IPS DF 6.9 (cell line): ENCODE data around the gene RFLNA.
A peak's percentile ranks its signal among the peaks of the same experiment; 100 is the strongest.

Experiments used
- DNase-seq: peaks from one replicate; pipeline ENCODE4 v3.0.0-alpha.2; 2013; ENCODE audit warnings: low read depth, low spot score
- H3K27ac ChIP-seq: one replicate; pipeline ENCODE4 v1.5.1; 2013; ENCODE audit warnings: low read length, control low read depth
- H3K27me3 ChIP-seq: 2 replicates; pipeline ENCODE4 v1.6.1; 2013; ENCODE audit warnings: mild to moderate bottlenecking, low read length; ENCODE audit not compliant: control insufficient read depth, insufficient read depth
- H3K36me3 ChIP-seq: 2 replicates; pipeline ENCODE4 v1.6.1; 2013; ENCODE audit warnings: low read length; ENCODE audit not compliant: control insufficient read depth, insufficient read depth
- H3K4me1 ChIP-seq: 2 replicates; pipeline ENCODE4 v1.6.1; 2013; ENCODE audit warnings: low read length; ENCODE audit not compliant: control insufficient read depth, insufficient read depth
- H3K4me3 ChIP-seq: 2 replicates; pipeline ENCODE4 v1.5.1; 2013; ENCODE audit warnings: mild to moderate bottlenecking, low read length
- H3K9me3 ChIP-seq: 2 replicates; pipeline ENCODE4 v1.6.1; 2013; ENCODE audit warnings: low read length, inconsistent platforms; ENCODE audit not compliant: control insufficient read depth, insufficient read depth
- WGBS: extraction: QIAGEN DNeasy Blood & Tissue Kit; methylation state at CpG from one replicate; pipeline ENCODE4 v1.1.7; 2013; ENCODE audit warnings: mixed read lengths, missing lambda C conversion rate; ENCODE audit not compliant: insufficient read length, insufficient coverage; 5-methylcytosine and 5-hydroxymethylcytosine counted together

Gene RFLNA

GRCh38 chr12:124282287-124282686, 12.6 kb upstream of the RFLNA start:
- Histone ChIP-seq H3K27ac (no peak overlapping the region), H3K4me1 (no peaks in the 10 kb centered on the region; the same call in 1 of the 2 replicates), H3K36me3 (no peaks in the 10 kb centered on the region), H3K9me3 (peaks cover 2% of the 10 kb centered on the region; the same call in 1 of the 2 replicates), H3K27me3 (no peaks in the 10 kb centered on the region), H3K4me3 (no peak overlapping the region)
- DNase-seq: no peak
- no CpG with 5 or more reads among the region's 5 CpGs for WGBS

- H3K4me3 ChIP-seq: no peak overlapping the region
- no peaks in the 10 kb centered on the region; the same call in 1 of the 2 replicates for H3K4me1 ChIP-seq
- H3K9me3 ChIP-seq: peaks cover 2% of the 10 kb centered on the region; the same call in 1 of the 2 replicates
- H3K36me3 ChIP-seq: no peaks in the 10 kb centered on the region
- no CpG with 5 or more reads among the region's 7 CpGs for WGBS
- no peak for DNase-seq
- no peaks in the 10 kb centered on the region for H3K27me3 ChIP-seq
- no peak overlapping the region for H3K27ac ChIP-seq
These were observed 11.6 kb upstream of the RFLNA start for GRCh38 chr12:124283326-124283725.

DNA sequence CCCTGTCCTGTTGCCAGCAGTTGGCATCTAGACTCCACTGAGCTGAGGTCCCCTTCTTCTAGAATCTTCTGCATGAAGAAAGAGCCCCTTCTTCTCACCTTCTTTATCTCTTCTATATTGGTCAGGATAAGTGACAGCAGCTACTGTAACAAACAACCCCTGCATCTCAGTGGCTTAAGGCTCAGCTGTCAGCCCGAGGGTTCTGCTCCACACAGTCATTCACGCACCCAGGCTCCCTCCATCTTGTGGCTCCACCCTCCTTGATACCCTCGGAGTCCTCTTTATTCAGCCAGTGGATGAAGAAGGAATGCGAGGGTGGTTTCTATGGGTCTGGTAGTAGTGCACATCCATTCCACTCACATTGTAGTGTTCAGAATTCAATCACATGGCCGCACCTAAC, 10.5 kb upstream of the RFLNA start:
- Histone ChIP-seq H3K9me3 (peaks cover 2% of the 10 kb centered on the region; the same call in 1 of the 2 replicates), H3K36me3 (no peaks in the 10 kb centered on the region), H3K4me1 (no peaks in the 10 kb centered on the region; the same call in 1 of the 2 replicates), H3K4me3 (no peak overlapping the region), H3K27ac (no peak overlapping the region), H3K27me3 (no peaks in the 10 kb centered on the region)
- DNase-seq: no peak
- WGBS: no CpG with 5 or more reads among the region's 5 CpGs

DNA sequence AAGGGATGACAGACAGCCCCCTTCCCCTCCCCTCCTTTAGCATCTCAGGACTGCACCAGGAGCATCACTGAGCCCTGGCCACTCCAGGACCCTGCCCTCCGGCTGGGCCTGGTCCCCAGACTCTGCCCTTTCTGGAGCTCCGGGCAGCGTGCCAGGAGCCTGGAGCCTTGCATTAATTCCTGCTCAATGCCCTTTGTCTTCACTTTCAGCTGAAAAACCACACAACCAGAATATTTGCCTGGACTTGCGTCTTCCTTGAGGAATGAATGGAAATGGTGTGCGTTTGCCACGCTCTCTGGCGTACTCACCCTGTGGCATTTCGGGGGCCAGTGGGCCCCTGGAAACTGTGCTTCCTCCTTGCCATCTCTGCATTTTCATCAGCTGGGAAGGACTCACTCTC, 8.5 kb upstream of the RFLNA start:
- Histone ChIP-seq H3K27me3 (no peaks in the 10 kb centered on the region), H3K27ac (no peak overlapping the region), H3K4me3 (no peak overlapping the region), H3K9me3 (peaks cover 2% of the 10 kb centered on the region; the same call in 1 of the 2 replicates), H3K4me1 (no peaks in the 10 kb centered on the region), H3K36me3 (no peaks in the 10 kb centered on the region)
- WGBS: no CpG with 5 or more reads among the region's 8 CpGs
- DNase-seq: no peak

GRCh38 chr12:124286971-124287370, 7.9 kb upstream of the RFLNA start:
- Histone ChIP-seq H3K9me3 (peaks cover 2% of the 10 kb centered on the region; the same call in 1 of the 2 replicates), H3K4me1 (no peaks in the 10 kb centered on the region), H3K36me3 (no peaks in the 10 kb centered on the region), H3K4me3 (no peak overlapping the region), H3K27me3 (no peaks in the 10 kb centered on the region), H3K27ac (no peak overlapping the region)
- no CpG with 5 or more reads among the region's 7 CpGs for WGBS
- DNase-seq: no peak

DNA sequence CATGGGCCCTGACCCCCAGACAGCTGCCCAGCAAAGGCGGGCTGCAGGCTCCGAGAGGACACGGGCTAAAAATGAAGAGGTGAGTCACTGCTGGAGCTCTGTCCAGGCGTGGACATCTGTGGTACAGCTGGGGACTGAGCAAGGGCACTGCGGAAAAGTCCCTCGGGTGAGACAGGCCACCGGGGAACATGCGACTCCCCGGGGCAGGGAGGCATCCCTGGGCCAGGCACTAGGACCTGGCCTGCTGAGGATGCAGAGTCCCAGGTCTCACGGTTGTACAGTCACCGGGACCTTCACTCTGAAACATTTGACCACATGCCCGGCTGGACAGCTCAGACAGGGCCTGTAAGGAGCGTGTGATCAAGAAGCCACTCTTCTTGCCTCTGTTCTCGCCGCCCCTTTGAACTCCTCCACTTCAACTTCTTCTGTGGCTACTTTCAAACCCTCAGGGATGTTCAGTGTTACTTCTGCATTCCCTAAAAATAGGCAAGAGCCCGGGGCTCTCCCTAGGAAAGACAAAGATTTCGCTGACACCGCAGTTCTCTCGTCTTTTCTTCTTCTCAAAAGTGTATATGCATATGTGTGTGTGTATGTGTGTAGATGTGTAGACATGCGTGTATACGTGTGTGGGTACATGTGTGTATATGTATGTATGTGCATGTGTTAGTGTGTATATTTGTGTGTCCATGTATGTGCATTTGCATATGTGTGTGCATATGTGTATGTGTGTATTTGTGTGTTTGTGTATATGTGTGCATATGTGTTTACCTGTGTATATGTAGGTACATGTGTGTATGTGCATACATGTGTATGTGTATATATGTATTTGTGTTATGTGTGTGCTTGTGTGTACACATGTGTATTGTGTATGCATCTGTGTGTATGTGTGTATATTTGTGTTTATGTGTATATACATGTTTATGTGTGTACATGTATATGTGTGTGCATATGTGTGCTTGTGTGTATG, 5.0 kb upstream of the RFLNA start:
- no peak for DNase-seq
- no peak overlapping the region for H3K27ac ChIP-seq
- no CpG with 5 or more reads among the region's 21 CpGs for WGBS
- H3K4me1 ChIP-seq: peaks cover 4% of the 10 kb centered on the region; the same call in 1 of the 2 replicates
- no peaks in the 10 kb centered on the region for H3K36me3 ChIP-seq
- no peak overlapping the region for H3K4me3 ChIP-seq
- H3K27me3 ChIP-seq: no peaks in the 10 kb centered on the region; the same call in 1 of the 2 replicates
- H3K9me3 ChIP-seq: no peaks in the 10 kb centered on the region

DNA sequence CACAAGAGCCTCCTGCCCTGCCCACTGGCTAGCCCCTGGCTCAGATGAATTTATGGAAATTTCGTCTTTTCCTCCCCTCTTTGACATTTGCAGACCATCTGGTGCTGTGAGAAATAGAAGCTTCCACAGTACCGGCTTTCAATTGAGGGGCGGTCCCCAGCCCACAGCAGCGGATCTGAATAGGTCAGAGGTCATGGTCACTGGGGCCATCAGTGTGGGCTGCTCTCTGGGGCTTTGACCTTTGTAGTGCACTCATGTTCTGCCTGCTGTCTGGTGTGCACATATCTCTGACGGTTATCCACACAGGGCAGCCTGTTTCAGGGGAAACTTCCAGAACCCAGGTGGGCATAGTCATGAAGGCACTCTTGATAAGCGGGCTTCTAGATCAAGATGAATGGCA, 2.5 kb upstream of the RFLNA start:
- Histone ChIP-seq H3K27me3 (no peaks in the 10 kb centered on the region; the same call in 1 of the 2 replicates), H3K4me1 (peaks cover 4% of the 10 kb centered on the region; the same call in 1 of the 2 replicates), H3K9me3 (no peaks in the 10 kb centered on the region), H3K27ac (no peak overlapping the region), H3K4me3 (no peak overlapping the region), H3K36me3 (no peaks in the 10 kb centered on the region)
- no peak for DNase-seq
- no CpG with 5 or more reads among the region's 6 CpGs for WGBS

DNA sequence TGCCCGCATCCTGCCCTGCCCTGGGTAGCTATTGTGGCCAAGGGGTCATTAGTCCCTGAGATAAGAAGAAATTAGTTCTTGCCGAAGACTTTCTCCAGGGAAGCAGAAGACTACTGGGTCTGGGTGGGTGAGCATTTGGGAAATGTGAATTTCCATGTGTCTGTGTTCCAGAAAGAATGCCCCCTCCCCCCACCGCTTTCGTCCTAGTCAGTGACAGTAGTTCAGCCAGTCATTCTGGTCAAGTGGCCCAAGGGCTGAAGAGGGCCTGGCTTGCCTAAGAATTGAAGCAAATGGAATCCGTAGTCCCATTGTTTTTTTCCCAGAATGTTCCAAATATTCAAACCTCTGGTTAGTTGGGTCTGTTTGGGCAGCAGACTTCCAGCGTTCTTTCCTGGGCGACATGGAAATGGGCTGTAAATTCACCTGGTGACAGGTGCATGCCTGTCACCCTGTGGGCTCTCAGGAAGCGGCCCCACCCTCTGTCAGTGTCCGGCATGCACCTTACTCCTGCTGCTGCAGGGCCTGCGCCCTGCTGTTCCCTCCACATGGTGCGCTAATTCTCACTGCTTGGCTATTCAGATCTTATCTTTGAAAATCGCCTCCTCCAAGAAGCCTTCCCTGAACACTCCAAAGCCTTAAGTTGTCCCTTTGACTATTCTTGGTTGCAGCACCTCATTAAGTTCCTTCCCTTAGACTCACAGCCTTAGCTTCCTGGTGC, 1.4 kb upstream of the RFLNA start:
- no peaks in the 10 kb centered on the region for H3K9me3 ChIP-seq
- no peaks in the 10 kb centered on the region; the same call in 1 of the 2 replicates for H3K27me3 ChIP-seq
- H3K4me3 ChIP-seq: no peak overlapping the region
- DNase-seq: no peak
- H3K27ac ChIP-seq: no peak overlapping the region
- H3K36me3 ChIP-seq: no peaks in the 10 kb centered on the region
- H3K4me1 ChIP-seq: peaks cover 4% of the 10 kb centered on the region; the same call in 1 of the 2 replicates
- WGBS: no CpG with 5 or more reads among the region's 12 CpGs

- H3K4me1 ChIP-seq: peaks cover 4% of the 10 kb centered on the region; the same call in 1 of the 2 replicates
- no CpG with 5 or more reads among the region's 42 CpGs for WGBS
- no peak overlapping the region for H3K27ac ChIP-seq
- H3K9me3 ChIP-seq: no peaks in the 10 kb centered on the region
- H3K36me3 ChIP-seq: no peaks in the 10 kb centered on the region
- DNase-seq: no peak
- no peaks in the 10 kb centered on the region; the same call in 1 of the 2 replicates for H3K27me3 ChIP-seq
- H3K4me3 ChIP-seq: peak overlapping the region; percentile 17; the same call in 1 of the 2 replicates
These were observed 652 bp downstream of the RFLNA start for GRCh38 chr12:124295431-124296058.
